Measurements from ENCODE around the gene LMX1A.

- peak; percentile 96 for TF ChIP-seq CTCF (conservative IDR thresholded peaks at IDR 0.05)
- no peak for TF ChIP-seq ZFX (IDR thresholded peaks at IDR 0.05)
Observed at GRCh38 chr1:165392634-165393571, 36.4 kb upstream of the LMX1A start.
